ENCODE results near the gene PPL.

Gene PPL

GRCh38 chr16:4938683-4939030, 1.7 kb upstream of the PPL start:
- DNase-seq (ENCODE audit: low read depth): no peak
- no peak for TF ChIP-seq CTCF (IDR thresholded peaks at IDR 0.05; ENCODE audit: control insufficient read depth, insufficient read depth, low read depth, low read length, missing control alignments)
- no peak overlapping the region for H3K4me3 ChIP-seq (ENCODE audit: control insufficient read depth, low read depth, low read length)

GRCh38 chr16:4937782-4938682, 1.1 kb upstream of the PPL start:
- DNase-seq (ENCODE audit: low read depth): no peak
- H3K4me3 ChIP-seq (ENCODE audit: control insufficient read depth, low read depth, low read length): no peak overlapping the region
- no peak for TF ChIP-seq CTCF (IDR thresholded peaks at IDR 0.05; ENCODE audit: control insufficient read depth, insufficient read depth, low read depth, low read length, missing control alignments)

- peak overlapping the region; percentile 35 for H3K4me3 ChIP-seq (ENCODE audit: control insufficient read depth, low read depth, low read length)
- no peak for DNase-seq (ENCODE audit: low read depth)
- TF ChIP-seq CTCF (IDR thresholded peaks at IDR 0.05; ENCODE audit: control insufficient read depth, insufficient read depth, low read depth, low read length, missing control alignments): no peak
Observed at GRCh38 chr16:4936181-4936990, 562 bp downstream of the PPL start.

GRCh38 chr16:4935241-4935855, 1.6 kb downstream of the PPL start:
- peak; percentile 75 for DNase-seq (ENCODE audit: low read depth)
- no peak overlapping the region for H3K4me3 ChIP-seq (ENCODE audit: control insufficient read depth, low read depth, low read length)
- no peak for TF ChIP-seq CTCF (IDR thresholded peaks at IDR 0.05; ENCODE audit: control insufficient read depth, insufficient read depth, low read depth, low read length, missing control alignments)

- no peak overlapping the region for H3K4me3 ChIP-seq (ENCODE audit: control insufficient read depth, low read depth, low read length)
- DNase-seq (ENCODE audit: low read depth): no peak
- no peak for TF ChIP-seq CTCF (IDR thresholded peaks at IDR 0.05; ENCODE audit: control insufficient read depth, insufficient read depth, low read depth, low read length, missing control alignments)
Observed at GRCh38 chr16:4934591-4934990, 2.4 kb downstream of the PPL start.

GRCh38 chr16:4933871-4934395, 3.0 kb downstream of the PPL start:
- no peak overlapping the region for H3K4me3 ChIP-seq (ENCODE audit: control insufficient read depth, low read depth, low read length)
- TF ChIP-seq CTCF (IDR thresholded peaks at IDR 0.05; ENCODE audit: control insufficient read depth, insufficient read depth, low read depth, low read length, missing control alignments): no peak
- no peak for DNase-seq (ENCODE audit: low read depth)

Measured in AG09309 (cell line).